DND-41 (cell line): ENCODE measurements around the gene MAPKAPK2.

Experiments used
- CTCF ChIP-seq: IDR thresholded peaks from 2 replicates; pipeline ENCODE4 v1.5.1; 2012; ENCODE audit warnings: borderline replicate concordance, low read length, moderate library complexity, mild to moderate bottlenecking; ENCODE audit not compliant: poor library complexity, severe bottlenecking; ENCODE audit errors: extremely low read depth
- EZH2 ChIP-seq: IDR thresholded peaks from 3 replicates; pipeline ENCODE4 v1.6.1; 2012; ENCODE audit warnings: borderline replicate concordance, low read depth, mild to moderate bottlenecking, moderate library complexity, low read length, inconsistent platforms; ENCODE audit not compliant: severe bottlenecking

- TF ChIP-seq EZH2 (no peak), CTCF (no peak)
These were observed 3.3 kb downstream of the MAPKAPK2 start for GRCh38 chr1:206687915-206688442.
